NCI-H345 (cell line): ENCODE measurements around the gene MSANTD3.
"Not testable (repeated sequence)": the region's sequence is repeated elsewhere in the genome, so short reads cannot be mapped to it uniquely, and the experiment has no call there.

Experiments
- DNase-seq: peaks from one replicate; lab custom pipeline; 2025; lab: John Stamatoyannopoulos, UW

The MSANTD3 gene

GRCh38 chr9:100426530-100427365 lies at the start of gene MSANTD3:
MSANTD3 (plus strand) TSS chr9:100427143; CDS start chr9:100441939, 14,796 bp downstream.
- peak; percentile 63 for DNase-seq

DNA sequence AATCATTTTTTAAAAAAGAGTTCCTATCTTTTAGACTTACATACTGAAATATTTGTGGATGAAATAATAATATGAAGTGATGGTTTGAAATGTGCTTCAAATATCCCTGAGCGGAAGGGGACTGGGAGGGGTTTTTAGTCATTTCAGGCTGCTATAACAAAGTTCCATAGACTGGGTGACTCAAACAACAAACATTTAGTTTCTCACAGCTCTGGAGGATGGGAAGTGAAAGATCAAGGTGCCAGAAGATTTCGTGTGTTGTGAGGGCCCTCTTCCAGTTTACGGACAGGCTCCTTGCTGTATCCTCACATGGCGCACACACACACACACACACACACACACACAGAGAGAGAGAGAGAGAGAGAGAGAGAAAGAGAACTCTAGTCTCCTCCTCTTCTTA lies 47.1 kb upstream of the MSANTD3 start:
- DNase-seq, result no peak

DNA sequence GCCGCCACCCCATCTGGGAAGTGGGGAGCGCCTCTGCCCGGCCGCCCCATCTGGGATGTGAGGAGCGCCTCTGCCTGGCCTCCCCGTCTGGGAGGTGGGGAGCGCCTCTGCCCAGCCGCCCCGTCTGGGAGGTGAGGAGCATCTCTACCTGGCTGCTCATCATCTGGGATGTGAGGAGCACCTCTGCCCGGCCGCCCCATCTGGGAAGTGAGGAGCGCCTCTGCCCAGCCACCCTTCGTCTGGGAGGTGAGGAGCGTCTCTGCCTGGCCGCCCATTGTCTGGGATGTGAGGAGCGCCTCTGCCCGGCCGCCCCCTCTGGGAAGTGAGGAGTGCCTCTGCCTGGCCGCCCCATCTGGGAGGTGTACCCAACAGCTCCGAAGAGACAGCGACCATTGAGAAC lies 34.0 kb upstream of the MSANTD3 start:
- not testable (repeated sequence) for DNase-seq

DNA sequence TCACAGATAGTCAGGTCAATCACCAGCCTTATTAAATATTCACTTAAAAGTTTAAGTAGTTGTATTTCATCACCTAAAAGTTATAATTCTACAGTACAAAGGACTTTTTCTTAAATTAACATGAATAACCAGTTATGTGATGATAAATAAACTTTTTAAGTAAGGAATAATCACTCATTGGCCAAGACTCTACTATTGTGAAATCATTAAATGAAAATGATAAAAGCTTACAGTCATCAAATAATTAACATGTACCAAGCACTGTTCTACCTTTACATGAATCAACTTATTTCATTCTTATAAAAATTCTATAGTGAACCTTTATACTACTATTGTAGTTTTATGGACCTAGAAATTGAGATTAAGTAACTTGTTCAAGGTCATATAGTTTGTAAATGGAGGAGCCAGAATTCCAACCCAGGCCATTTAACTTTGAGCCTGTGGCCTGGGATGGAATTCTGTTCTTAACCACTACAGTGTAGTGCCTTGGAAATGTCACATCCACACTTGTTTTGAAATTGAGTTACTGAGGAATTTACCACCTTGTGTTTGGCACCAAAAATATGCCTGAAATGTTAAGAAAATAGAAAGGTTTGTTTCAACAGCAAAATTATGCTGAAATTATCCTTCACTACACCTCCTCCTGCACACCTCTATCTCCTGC lies 32.8 kb upstream of the MSANTD3 start:
- DNase-seq, result no peak

- no peak for DNase-seq
These were observed 32.1 kb upstream of the MSANTD3 start for GRCh38 chr9:100394816-100395215.

- no peak for DNase-seq
These were observed 30.2 kb upstream of the MSANTD3 start for GRCh38 chr9:100396769-100397168.

GRCh38 chr9:100397529-100398266 lies 29.2 kb upstream of the MSANTD3 start:
- no peak for DNase-seq

DNA sequence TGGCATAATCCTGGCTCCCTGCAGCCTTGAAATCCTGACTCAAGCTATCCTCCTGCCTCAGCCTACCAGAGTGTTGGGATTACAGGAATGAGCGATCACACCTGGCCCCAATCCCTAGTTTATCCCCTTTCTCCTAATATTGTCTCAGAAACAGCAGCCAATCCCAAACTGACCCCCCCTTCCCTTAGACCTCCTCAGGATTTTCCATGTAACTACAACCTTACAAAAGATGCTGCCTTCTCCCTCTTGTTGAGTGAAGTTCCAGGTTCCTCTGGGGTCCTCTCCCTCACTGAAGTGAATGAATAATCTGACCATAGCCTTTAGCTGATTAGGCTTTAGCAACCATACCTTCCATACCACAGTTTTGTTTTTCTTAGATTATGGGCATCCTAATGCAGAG lies 25.9 kb upstream of the MSANTD3 start:
- DNase-seq, result no peak

DNA sequence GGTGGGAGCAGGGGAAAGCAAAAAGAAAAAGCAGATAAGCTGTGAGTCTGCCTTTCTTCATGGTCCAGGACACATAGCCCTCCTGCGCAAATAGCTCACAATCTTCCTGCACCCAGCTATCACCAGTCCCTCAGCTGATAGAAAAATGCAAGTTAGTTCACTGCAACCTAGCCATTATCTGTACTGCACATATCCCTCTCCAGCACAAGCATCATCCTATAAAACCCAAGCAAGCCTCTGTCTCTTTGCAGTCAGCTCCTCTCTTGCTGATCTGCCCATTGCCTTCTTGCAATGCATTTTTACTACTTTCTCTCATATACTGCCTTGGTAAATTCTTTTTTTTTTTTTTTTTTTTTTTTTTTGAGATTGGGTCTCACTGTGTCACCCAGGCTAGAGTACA lies 20.0 kb upstream of the MSANTD3 start:
- DNase-seq, result no peak

DNA sequence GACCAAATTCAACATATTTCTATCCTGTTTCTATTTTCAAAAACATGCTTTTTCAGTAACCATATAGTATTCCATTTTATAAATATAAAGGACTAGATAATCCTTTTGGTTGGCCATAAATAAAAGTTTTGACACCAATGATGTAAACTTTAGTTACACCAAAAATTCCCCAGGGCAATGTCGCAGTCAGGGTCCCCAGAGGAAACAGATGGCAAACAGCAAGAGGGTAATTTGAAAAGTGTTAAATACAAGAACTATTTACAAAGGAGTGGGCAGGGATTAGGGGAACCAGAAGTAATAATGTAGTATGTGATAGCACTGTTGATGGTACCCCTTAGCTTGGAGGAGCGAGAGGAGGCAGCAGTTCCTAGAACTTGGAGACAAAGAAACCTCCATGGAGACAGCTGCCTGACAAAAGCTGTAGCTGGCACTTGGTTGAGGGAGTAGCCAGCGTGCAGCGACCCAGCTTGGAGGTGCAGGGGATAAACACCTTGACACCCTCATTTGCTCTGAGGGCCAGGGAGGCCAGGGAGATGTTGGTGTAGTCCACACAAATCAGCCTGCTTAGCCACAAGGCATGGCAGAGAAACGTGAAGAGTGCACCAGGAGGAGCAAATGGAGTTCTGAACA lies 18.3 kb upstream of the MSANTD3 start:
- DNase-seq, result no peak

DNA sequence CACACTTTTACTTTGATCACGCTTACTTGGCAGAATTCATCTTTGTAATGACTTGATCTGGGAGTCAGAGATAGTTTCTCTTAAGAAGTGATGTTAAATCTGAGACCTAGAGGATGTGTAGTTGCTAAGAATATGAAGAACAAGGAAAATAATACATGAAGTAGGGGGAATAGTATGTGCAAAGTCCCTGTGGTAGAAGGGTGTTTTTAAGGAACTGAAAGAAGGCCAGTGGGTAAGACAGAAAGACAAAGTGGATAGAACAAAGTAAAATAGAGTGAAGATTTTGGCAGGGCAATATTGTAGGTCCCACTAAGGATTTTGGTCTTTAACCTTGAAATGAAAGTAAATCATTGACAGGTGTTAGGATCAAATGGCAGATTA lies 17.8 kb upstream of the MSANTD3 start:
- no peak for DNase-seq

DNA sequence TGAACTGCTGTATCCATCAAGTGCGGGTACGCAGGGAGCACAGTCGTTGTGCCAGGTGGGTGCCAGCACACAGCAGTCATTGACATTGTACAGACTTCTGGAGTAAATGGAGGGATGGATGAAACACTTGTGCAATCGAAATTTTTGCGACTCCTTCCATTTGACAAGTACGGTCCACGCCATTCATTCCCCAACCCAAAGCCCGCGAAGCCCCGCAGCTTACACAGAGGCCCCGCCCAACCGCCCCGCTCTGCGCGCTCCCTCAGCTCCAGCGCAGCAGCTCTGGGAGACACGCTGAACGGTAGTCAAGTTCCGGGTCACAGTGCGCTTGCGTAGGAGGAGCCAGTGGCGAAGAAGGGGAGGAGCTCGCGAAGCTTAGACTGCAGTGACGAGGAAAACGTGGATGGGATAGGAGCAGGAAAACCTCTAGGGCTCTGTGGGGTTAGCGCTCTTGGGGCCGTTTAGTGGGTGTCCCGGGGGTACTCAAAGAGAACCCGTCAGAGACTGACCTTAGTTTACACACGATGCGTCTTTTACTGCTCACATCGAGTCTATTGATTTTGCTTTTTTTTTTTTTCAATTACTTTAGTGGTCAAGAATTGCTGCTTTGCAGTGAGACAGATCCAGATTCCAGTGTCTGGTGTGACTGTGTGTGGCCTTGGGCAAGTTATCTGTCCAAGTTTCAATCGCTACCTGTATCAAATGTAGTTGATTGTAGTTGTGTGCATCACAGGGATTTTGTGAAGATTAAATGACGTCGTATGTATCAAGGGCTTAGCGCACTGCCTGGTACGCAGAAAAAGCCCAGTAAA lies 15.3 kb upstream of the MSANTD3 start:
- peak; percentile 97 for DNase-seq

DNA sequence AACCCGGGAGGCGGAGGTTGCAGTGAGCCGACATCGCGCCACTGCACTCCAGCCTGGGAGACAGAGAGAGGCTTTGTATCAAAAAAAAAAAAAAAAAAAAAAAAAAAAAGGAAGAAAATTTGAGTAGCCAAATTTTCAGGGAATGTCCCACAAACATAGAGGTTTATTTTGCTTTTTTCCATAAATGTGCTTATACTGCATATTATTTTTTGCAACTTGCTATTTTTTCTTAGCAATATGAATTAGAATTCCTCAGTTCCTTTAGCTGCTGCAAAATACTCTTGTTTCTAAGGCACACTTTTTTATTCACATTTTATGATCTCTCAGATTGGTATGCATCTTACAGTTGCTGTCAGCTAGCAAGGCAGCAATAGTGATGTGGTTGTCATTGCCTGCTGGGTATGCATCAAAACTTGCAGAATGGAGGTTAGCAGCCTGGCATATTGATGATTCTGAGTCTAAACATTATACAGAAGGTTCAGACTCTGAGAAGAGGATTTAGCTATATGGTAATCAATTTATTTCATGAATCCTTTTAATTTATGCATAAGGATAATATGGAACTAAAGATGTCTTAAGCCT lies 13.0 kb upstream of the MSANTD3 start:
- DNase-seq, result no peak

DNA sequence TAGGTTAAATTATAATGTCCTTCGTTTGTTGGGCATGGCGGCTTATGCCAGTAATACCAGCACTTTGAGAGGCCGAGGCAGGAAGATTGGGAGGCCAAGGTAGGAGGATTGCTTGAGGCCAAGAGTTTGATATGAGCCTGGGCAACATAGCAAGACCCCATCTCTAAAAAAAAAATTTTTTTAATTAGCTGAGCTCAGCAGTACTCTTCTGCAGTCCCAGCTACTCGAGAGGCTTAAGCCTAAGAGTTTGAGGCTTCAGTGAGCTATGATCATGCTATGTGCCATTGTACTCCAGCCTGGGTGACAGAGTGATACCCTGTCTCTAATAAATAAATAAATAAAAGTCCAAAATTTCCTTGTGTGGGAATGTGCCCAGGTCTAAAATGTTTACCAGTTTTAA lies 9.1 kb upstream of the MSANTD3 start:
- DNase-seq, result no peak

DNA sequence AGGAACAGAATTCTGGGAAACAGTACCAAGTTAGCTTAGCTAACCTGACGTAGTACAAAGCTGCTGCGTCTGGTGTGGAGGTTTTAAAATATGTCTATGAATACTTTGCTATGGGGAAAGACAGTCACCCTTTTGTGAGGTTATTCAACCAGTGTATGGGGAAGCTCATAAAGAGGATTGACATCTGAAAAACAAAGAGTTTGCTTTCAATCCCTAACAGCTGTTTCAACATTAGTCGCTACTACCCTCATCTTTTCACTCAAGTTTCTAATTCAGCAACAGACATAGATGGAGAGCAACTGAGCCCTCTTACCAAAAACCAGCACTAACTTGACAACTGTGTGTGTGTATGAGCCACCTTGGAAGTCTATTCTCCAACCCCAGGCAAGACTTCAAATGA lies 7.8 kb upstream of the MSANTD3 start:
- peak; percentile 10 for DNase-seq

DNA sequence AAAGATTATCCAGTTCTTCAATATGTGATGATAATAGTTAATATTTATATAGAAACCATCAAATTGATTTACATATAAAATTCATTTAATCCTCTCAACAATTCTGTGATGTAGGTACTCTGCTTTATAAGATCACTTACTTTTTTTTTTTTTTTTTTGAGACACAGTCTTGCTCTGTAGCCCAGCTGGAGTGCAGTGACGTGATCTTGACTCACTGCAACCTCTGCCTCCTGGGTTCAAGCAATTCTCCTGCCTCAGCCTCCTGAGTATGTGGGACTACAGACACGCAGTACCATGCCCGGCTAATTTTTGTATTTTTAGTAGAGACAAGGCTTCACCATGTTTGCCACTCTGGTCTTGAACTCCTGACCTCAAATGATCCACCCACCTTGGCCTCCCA lies 5.8 kb upstream of the MSANTD3 start:
- DNase-seq, result not testable (repeated sequence)

DNA sequence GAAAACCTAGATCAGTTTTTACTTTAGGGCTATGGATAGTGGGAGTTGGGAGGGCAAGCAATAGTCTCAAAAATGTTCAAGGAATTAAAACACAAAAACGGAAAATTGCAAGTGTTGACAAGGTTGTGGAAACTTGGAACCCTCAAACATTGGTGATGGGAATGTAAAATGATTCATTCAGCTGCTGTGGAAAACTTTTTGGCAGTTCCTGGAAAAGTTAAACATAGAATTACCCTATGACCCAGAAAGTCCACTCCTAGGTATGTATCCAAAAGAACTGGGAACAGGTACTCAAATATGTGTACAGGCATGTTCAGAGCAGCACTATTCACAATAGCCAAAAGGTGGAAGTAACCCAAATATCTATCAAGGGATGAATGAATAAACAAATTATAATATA lies 1.2 kb upstream of the MSANTD3 start:
- DNase-seq, result no peak

DNA sequence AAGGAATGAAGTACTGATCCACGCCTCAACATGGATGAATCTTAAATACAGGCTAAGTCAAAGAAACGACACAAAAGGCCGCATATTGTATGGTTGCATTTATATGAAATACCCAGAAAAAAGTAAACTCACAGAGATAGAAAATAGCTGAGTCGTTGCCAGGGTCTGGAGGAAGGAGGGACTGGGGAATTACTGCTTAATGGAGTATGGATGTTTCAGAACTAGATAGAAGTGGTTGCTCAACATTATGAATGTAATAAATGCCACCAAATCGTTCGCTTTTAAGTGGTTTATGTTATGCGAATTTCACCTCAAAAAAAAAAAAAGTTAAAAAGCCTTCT lies 784 bp upstream of the MSANTD3 start:
- DNase-seq, result peak; percentile 26

- DNase-seq, result peak; percentile 50
These were observed 672 bp downstream of the MSANTD3 start for GRCh38 chr9:100427366-100428263.
